OCI-M2 (cell line): ENCODE data around the gene LARP4B.

ENCODE experiments used
- DNase-seq: peaks from one replicate; lab custom pipeline; 2025; ENCODE audit not compliant: unreplicated experiment; lab: John Stamatoyannopoulos, UW

LARP4B gene

DNA sequence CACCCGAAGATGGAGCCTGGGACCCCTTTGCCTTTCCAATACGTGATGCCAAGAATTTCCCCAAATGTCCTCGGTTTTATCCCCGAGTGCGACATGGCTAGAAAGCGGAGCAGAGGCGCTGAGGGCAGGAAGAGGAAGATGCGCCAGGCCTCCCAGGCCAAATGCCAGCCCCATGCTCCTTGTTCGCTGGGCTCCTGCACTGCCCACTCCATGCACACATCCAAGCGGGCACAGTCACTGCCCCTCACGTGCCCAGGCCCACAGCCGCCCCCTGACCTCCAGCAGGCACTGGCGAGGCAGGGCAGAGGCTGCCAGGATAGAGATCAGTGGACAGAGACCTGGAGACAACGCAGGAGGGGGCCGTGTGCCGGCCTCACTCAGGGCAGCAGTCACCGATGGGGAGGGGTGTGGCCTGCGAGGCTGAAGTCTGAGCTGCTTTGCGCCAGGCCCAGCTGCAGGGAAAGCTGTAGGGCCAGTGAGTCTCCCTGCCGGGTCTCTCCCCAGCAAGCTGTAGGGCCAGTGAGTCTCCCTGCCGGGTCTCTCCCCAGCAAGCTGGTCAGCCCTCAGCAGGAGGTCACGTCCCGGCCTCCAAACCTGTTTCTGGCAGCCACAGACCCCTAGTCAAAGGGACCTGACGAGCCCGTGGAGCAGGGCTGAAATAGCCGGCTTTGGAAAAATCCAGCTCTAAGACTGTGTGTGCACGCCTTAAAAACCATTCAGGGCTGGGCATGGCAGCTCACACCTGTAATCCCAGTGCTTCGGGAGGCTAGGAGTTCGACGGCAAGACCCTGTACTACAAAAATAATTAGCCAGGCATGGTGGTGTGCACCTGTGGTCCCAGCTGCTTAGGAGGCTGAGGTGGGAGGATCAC lies 141.4 kb downstream of the LARP4B start:
- DNase-seq: no peak

GRCh38 chr10:788796-789748 lies 142.4 kb downstream of the LARP4B start:
- no peak for DNase-seq

DNA sequence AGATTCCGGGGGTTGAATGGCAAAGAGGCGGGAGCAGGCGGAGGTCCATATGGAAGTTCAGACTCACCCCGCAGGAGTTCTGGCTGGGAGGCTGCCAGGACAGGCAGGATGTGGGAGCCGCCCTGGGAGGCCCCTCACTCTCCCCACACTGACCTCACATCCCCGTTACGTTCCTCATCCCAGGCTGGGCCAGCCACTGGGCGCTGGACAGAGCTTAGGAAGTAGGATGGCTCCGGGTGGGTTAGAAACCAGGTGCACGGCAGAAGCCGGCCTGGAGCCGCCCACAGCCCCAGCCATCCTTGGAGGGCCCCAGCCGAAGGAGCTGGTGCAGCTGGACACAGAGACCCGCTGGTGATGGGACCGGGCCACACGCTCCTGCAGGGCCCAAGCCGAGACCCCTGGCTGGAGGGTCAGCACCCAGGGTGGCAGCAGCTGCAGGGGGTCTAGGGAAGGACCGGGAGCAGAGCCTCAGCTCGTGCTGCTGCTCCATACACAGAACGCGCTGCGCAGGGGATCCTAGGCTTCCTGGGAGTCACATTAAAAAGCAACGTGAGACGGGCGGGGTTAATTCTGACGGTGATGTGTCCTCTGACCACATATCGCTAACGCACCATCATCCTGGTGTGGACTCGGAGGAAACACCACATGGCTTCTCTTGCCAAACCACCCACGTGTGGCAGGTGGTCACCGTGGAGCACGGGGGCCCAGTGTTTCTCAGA lies 143.4 kb downstream of the LARP4B start:
- DNase-seq: no peak

DNA sequence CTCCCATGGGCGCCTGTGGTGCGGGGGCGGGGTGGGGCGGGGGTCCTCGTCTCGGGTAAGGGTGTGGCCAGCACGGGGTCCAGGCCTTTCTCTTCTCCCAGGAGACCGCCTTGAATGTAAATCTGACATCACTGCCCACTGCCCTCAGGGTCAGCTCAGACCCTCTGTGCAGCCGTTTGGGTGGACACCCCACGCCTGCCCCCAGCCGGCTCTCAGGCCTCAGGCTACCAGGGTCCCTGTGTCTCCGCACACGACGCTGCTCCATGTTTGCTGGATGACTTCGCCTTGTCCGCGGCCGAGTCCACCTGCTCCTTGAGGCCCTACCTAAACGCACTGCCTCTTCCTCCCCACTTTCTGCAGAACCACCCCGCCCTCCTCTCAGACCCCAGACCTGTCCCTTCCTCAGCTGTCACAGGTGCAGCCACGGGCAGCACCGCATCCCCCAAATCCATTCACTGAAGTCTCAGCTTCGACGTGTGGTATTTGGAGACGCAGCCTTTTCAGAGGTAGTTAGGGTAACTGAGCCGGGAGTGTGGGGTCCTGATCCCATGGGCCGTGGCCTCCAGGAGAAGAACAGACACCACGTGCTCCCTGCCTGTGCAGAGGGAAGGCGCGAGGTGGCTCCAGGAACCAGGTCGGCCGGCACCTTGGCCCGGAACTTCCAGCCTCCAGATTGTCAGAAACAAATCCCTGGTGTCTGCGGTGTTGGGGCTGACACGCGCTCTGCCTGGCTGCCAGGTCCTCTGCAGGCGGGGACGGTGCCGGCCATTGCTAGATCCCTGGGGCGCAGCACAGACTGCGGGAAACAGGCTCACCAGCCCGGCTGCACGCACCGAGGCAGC lies 144.7 kb downstream of the LARP4B start:
- DNase-seq: no peak

DNA sequence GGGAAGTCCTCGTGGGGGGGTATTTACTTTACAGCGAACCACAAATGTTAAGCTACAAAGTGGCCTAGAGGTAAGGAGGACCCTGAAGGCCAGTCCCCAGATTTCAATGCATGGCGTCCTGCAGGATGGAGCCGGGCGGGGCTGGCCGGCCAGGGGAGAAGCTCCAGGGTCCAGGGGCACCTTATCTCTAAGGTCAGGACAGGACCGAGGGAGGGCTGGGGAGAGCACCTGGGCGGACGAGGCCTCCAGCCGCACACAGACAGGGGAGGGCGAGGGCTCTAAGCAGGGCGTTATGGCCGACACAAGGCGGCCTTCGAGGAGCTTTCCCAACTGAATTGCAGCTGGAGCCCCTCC lies 145.7 kb downstream of the LARP4B start:
- DNase-seq: no peak

GRCh38 chr10:785089-785860 lies 146.2 kb downstream of the LARP4B start:
- DNase-seq: no peak

- DNase-seq: no peak
Observed at GRCh38 chr10:784403-785088, 147.0 kb downstream of the LARP4B start.

DNA sequence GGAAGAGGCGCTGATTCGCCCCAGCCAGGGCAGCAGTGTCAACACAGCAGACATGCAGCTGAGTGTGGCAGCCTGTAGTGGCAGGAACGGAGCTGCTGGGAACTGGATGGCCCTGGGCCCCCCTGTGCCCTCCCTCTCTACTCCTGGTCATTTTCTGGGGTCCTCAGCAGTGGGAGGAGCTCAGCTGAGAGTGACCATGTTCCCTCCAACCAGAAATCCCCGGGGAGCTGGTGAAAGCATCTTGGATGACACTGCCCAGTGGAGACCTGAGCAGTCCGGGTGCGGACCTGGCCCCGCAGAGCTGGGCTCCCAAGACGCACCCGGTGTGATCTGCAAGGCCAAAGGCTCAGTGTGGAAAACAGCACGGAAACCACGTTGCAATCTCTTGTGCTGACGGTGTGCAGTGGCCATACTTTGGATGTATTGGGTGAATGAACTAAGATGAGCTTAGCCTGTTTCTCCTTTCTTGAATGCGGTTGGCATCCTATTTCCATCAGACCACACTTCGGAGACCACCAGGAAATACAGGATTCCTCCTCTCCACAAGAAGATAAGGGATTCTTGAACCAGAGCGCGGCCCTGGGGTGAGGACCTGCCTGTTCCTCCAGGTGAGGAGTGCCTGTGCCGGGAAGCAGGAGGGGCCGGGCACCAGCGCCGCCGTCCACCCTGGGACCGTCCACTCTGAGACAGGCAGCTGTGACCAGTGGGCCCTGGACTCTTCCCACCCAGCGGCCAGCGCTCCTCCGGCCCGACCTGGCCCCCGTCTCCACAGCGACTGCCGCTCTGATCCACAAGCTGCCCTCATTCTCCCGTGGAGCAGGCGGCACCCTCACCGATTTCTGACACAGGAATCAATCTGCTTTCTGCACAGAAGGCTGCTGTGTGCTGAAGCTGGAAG lies 148.5 kb downstream of the LARP4B start:
- no peak for DNase-seq

DNA sequence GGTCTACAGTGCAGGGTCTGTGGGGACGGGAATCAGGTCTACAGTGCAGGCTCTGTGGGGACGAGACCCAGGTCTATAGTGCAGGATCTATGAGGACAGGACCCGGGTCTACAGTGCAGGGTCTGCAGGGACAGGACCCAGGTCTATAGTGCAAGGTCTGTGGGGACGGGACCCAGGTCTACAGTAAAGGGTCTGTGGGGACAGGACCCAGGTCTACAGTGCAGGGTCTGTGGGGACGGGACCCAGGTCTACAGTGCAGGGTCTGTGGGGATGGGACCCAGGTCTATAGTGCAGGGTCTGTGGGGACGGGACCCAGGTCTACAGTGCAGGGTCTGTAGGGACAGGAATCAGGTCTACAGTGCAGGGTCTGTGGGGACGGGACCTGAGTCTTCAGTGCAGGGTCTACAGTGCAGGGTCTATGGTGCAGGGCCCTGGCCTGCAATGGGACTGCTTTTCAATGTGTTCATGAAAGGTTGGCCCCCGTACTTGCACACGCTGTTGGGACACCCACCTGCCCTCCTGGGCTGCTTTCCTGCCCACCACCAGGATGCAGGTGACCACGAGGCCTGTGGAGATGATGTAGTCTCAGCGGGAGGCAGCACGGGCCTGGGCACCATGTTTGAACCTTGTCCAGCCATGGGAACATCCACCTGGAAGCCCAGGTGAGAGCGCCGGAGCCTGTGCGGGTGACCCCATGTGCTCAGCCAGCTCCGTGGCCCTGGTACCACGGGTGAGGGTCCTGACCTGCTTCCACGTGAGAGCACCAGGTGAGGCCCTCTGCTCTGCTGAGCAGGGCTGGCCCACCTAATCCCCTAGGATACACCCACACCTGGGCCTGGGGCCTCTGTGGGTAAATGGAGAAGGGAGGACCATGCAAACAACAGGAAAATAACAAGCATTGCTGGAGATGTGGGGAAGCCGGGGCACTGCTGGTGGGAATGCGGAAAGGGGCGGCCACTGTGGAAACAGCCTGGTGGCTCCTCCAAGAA lies 150.7 kb downstream of the LARP4B start:
- no peak for DNase-seq

DNA sequence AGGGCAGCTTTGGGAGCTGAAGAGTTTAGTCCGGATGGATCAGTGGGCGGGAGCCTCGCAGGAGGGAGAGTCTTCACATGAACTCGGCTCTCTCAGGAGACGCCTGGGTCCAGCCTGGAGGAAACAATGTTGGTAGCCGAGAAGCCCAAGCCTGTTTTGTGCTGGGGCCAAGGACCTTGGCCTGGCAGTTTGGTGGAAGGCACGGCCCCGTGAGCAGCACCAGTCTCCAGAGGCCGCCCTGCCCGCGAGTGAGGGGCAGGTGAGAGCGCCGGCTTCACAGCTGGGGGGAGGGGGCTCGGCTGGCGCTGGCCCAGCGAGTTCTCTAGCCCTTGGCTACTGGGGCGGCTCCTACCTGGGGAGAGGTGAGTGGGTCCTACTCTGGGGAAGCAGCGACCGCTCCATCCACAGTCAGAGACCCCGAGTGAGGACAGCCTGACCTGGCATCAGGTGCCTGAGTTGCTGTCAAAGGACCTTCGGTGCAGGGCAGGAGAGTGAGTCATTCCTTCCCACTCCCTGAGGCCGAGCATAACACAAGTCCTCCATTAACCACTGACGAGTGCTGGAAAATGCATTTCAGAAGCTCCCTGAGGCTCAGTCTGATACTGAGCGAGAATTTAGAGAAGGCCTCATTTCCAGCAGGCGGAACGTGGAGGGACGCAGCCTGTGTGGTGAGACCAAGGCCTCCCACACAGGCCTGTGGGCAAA lies 152.7 kb downstream of the LARP4B start:
- DNase-seq: no peak

- no peak for DNase-seq
Observed at GRCh38 chr10:777913-778479, 153.5 kb downstream of the LARP4B start.

DNA sequence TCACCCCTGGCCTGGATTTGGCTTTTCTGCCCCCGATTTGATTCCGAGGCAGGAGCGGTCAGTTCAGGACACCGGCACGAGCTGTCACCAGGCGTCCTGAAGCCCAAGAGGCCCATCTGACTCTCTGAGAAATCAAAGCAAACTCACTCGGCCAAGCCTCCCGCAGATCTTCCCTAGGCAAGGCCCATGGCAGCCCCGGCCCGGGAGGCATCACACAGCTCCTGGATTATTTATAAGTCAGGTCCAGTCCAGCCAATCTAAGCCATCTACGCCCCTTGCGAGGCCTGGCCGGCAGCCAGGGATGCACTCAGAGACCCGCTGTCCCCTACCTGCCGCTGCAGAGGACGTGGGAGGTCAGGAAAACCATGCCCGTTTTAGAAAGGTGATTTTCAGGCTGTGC lies 154.7 kb downstream of the LARP4B start:
- DNase-seq: no peak

GRCh38 chr10:775245-776075 lies 156.0 kb downstream of the LARP4B start:
- no peak for DNase-seq

DNA sequence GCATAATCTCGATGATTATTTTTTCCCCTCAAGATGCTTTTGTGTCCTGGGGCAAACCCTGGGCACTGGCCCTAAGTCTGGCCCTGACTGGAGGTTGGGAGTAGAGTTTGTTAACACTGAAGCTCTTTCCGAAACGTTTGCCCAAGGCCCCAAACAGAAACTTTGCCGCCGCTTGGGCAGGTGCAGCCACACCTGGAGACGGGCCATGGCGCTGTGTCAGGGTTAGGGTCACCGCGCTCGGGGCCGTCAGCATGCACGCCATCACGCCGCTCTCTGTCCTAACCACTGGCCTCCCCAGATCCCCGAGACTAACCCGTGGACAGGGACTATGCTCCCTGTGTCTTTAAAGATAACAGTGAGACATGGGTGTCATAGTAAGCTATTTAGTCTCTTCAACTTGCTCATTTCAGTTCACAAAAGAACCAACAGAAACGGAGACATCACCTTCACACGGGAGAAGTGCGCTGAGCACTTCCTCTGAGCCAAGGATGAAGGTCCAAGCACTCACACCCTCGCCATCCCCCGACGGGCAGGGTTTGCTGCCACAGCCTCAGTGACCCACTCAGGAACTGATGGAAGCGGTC lies 156.8 kb downstream of the LARP4B start:
- no peak for DNase-seq

DNA sequence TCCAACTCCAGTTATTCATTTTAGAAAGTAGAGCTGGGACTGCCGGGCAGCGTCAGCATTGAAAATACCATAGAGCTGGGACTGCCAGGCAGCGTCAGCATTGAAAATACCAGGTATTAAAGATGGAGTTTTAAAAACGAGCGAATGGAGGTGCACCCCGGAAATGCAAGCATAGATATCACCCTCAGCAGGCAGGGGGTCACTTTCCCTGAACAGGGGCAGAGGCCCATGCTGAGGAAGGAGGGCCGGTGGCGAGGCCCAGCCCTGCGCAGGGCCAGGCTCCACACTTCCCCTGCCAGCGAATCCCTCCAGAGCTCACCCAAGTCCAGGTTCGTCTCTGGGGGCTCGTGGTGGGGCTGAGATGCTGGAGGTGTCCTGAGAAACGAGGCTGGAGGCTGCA lies 157.3 kb downstream of the LARP4B start:
- DNase-seq: no peak
